HG02798 (cell line): ENCODE results near the gene CD40LG.

Source experiments
- ATAC-seq: cut with Tn5 transposase; IDR thresholded peaks from one replicate; pipeline ENCODE4 v1.9.1; 2021; ENCODE audit warnings: mild to moderate bottlenecking; ENCODE audit not compliant: unreplicated experiment, poor library complexity

The CD40LG gene

DNA sequence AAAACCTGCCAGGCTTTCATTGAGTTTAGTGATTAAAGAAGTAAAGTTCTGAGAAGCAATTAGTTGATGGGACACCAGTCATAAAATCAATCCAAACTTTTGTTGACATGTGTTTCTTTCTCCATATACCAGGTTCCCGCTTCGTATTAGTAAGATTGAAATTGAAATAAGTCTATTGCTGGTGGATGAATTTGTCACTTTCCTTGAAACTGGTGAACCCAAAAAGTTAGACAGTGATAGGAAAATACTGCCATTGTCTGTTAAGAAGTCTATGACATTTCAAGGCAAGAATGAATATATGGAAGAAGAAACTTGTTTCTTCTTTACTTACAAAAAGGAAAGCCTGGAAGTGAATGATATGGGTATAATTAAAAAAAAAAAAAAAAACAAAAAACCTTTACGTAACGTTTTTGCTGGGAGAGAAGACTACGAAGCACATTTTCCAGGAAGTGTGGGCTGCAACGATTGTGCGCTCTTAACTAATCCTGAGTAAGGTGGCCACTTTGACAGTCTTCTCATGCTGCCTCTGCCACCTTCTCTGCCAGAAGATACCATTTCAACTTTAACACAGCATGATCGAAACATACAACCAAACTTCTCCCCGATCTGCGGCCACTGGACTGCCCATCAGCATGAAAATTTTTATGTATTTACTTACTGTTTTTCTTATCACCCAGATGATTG, at the start of gene CD40LG:
CD40LG (plus strand) TSS at position 482 of the 684 bp plus-strand sequence; CDS start at position 573, 91 bp downstream.
- no peak for ATAC-seq

DNA sequence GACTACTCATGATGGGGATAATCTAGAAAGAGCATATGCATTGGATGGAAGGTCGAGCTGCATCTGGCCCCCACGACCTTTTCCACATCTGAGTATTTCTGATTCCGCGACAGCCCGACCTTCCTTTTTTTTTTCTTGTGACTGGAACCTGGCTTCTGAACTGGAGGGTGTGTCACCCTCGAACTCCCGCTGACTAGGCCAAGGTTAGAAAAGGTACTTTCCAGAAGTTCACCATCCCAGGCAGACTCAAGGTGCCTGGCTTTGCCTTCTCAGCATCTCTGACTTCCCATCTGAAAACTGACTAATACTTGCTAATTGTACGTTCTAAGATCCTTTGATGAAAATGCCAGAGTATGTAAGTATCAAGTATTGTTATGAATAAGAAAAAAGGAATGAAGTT, 49.3 kb upstream of the CD40LG start:
- no peak for ATAC-seq

- no peak for ATAC-seq
Measured at GRCh38 chrX:136600059-136600458, 47.9 kb upstream of the CD40LG start.

DNA sequence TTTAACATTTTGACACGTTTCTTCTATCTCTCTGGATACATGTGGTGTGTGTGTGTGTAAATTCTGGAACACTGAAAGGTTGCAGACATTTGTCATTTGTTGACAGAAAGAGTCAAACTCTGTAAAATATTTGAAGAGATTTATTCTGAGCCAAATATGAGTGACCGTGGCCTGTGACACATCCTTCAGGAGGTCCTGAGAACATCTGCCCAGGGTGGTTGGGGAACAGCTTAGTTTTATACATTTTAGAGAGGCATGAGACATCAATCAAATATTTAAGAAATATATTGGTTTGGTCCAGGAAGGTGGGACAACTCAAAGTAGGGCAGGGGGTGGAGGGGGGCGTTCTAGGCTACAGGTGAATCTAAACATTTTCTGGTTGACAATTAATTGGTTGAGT, 40.7 kb upstream of the CD40LG start:
- ATAC-seq = no peak

- no peak for ATAC-seq
Measured at GRCh38 chrX:136608295-136608933, 39.5 kb upstream of the CD40LG start.

DNA sequence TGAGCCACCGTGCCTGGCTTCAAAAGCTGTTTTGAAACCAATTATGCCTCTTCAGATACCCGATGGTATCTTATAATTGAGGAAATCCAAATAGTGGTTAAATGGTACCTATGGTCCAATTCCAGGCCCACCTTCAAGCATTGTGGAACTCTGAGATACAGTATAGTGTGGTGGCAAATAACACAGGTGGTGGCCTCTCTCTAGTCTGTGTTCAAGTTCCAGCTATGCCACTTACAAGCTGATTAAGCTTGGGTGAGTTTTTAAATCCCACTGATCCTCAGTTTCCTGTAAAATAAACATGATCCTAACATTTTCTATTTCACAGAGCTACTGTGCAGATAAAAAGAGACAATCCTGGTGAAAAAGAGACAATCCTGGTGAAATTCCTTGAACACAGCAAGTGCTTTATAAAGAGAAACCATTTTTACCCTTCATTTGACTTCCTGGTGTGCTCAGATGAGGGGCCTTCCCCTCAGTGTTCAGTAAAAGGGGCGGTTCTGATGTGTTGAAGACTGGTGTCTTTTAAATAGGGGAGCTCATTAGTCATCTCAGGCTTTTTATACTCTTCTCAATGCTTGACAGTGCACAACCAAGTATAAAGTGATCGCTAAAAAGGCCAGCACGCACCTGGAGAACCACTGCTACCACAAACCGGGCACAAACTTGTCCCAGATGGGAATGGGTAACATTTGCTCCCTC, 30.8 kb upstream of the CD40LG start:
- ATAC-seq = peak; percentile 80

GRCh38 chrX:136619899-136620505, 28.0 kb upstream of the CD40LG start:
- ATAC-seq = no peak

GRCh38 chrX:136620780-136621179, 27.2 kb upstream of the CD40LG start:
- ATAC-seq = no peak

DNA sequence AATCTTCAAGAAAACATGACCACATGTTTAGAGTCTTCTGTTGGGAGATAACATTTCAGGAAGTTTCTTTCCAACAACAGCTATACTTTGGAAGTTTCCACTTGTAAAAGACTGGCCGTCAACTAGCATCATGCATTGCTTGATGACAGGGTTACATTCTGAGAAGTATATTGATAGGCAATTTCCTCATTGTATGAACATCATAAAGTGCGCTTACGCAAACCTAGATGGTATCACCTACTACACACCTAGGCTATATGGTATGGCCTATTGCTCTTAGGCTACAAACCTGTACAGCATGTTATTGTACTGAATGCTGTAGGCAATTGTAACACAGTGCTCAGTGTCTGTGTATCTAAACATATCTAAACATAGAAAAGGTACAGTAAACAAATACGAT, 25.4 kb upstream of the CD40LG start:
- no peak for ATAC-seq

GRCh38 chrX:136623396-136623795, 24.6 kb upstream of the CD40LG start:
- ATAC-seq = no peak

DNA sequence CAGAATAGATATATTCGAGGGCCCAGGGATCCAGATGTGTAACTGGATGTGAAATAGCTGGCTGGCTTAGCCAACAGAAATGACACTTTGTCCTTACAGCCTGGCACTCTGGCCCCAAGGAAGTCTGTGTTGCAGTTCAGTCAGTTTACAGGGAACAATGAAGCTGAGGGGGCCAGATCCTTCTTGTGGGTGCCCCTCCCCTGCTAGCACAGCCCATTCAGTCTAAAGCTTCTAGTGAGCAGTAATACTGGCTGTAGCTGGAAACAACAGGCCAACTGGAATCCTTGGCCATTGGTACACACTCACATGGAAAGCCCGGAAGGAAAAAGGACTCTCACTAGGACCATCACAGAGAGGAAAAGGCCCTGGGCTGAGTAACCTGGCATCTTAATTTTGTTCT, 22.7 kb upstream of the CD40LG start:
- ATAC-seq = no peak

GRCh38 chrX:136626237-136626636, 21.7 kb upstream of the CD40LG start:
- ATAC-seq = no peak

DNA sequence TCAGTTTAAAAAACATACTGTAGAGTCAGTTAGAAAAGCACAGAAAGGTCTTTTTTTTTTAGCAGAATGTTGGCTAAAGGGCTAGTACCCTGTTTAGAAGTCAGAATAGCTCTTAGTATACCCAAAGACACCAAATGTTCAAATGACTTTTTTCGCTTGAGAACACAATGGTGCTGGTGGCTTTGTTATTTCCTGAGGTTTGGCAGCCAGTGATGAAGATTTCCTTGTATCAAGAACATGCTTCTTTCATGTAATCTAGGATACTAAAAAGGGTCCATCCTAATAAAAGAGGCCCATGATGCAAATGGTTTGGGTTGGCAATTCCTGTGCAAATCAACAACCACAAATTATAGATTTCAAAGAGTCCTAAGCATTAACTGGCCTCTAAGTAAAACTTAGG, 21.1 kb upstream of the CD40LG start:
- ATAC-seq = no peak

DNA sequence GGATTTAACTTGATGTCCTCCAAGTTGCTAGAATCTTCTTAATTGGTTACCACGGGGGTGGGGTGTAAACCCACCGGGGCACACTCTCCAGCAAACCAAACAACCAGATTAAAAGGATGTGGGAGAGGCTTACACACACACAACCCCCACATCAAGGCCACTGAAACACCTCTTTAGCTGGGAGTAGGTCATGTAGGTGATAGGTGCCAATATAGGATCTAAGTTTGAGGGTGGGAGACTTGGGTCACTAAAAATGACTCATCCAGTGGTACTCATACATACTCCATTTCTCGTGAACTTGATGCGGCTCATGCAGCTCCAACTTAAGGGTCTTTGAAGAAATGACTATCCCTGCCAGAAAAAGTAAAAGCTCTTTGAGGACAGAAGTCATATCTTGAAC, 20.5 kb upstream of the CD40LG start:
- no peak for ATAC-seq

GRCh38 chrX:136629084-136629750, 18.7 kb upstream of the CD40LG start:
- no peak for ATAC-seq

DNA sequence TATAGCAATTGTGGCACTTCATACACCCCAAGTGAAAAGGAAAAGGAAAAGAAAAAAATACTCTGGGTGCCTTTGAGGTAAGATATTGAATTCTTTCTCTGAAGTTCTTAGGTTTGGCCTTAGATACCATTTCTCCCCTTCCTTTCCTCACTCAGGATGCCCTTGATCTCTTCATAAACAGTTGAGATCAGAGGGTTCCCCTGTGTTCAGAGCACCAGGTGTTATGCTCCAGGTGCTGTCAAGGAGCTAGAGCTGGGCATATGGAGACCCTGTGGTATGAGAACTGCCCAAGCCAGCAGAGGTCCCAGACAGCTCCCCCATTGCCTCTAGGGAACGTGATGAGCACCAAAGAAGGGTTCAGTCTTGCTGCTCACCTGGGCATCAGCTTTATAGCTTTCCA, 17.1 kb upstream of the CD40LG start:
- no peak for ATAC-seq

DNA sequence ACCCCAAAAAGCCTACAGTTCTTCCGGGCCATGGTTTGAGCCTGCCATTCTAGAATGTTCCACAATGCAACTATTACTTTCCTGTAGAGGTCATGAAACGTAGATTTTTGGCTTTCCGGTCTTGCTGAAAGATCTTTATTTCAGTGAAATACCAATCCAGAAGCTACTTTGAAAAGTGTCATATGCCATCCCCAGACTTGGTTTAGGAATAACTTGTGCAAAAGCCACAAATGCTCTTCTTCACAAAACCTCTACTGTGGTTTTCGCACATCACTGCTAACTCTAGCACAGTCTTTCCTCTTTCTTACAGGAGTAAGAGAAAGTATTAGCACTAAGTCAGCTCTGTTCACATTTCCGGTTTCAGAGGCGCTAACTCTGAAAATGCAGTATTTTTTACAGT, 12.7 kb upstream of the CD40LG start:
- peak; percentile 78 for ATAC-seq

GRCh38 chrX:136636121-136636520, 11.8 kb upstream of the CD40LG start:
- no peak for ATAC-seq

DNA sequence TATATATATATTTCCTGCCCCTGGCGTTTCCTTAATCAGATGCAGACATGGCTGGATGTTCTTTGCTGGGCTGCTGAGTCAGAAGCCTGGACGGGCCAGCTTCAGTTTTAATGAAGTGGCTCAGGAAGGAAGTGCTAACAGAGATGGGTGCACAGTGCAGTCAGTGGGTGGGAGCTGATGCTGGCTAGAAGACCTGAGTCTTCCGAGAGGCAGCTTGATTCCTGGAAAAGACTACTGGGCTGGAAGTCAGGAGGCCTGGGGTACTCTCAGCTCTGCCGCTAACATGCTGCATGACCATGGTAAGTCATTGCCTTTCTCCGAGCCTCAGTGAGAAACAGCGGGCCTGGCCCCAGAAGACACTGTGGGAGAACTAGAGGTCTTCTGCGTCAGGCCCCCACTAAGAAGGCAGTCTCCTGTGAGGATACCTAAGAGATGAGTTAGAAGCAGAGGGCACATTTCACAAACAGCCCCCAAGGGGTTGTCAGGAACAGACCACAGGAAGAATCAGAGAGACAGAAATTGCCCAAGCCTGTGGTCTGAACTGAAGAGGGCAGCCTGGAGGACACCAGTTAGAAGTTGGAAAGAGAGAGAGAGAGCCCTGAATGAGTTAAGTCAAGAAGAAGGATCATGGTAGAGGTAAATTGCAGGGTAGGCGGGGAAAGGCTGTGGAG, 8.3 kb upstream of the CD40LG start:
- ATAC-seq = no peak

GRCh38 chrX:136643243-136643642, 4.7 kb upstream of the CD40LG start:
- no peak for ATAC-seq
